Parathyroid adenoma (tissue), 2 donors: ENCODE measurements around the gene PLCG1.

Experiments
- H2AFZ ChIP-seq: fragments of 300-600 bp; sonication (generic); one replicate; pipeline ENCODE4 v1.7.0; 2017; ENCODE audit warnings: antibody characterized with exemption, mild to moderate bottlenecking
- H3K27ac ChIP-seq: fragments of 300-600 bp; sonication (generic); one replicate; pipeline ENCODE4 v1.7.0; 2017
- H3K27me3 ChIP-seq: fragments of 300-600 bp; sonication (generic); one replicate; pipeline ENCODE4 v1.7.0; 2017; ENCODE audit warnings: low read length; ENCODE audit not compliant: control insufficient read depth, insufficient read depth
- H3K36me3 ChIP-seq: fragments of 300-600 bp; sonication (generic); one replicate; pipeline ENCODE4 v1.7.0; 2017; ENCODE audit warnings: low read length; ENCODE audit not compliant: control insufficient read depth, insufficient read depth
- H3K4me1 ChIP-seq: fragments of 300-600 bp; sonication (generic); one replicate; pipeline ENCODE4 v1.7.0; 2017; ENCODE audit warnings: control low read depth
- H3K4me2 ChIP-seq: fragments of 300-600 bp; sonication (generic); one replicate; pipeline ENCODE4 v1.7.0; 2017; ENCODE audit warnings: low read length
- H3K4me3 ChIP-seq: fragments of 300-600 bp; sonication (generic); one replicate; pipeline ENCODE4 v1.7.0; 2017; ENCODE audit warnings: low read depth, low read length
- H3K79me2 ChIP-seq: fragments of 300-600 bp; sonication (generic); one replicate; pipeline ENCODE4 v1.7.0; 2017; ENCODE audit warnings: control low read depth
- H3K9ac ChIP-seq: fragments of 300-600 bp; sonication (generic); one replicate; pipeline ENCODE4 v1.7.0; 2017; ENCODE audit warnings: mild to moderate bottlenecking
- H3K9me3 ChIP-seq: fragments of 300-600 bp; sonication (generic); one replicate; pipeline ENCODE4 v1.7.0; 2017; ENCODE audit warnings: low read length; ENCODE audit not compliant: control insufficient read depth
- TF ChIP-seq, protein P1 (sequence below): fragments of 300-600 bp; sonication (generic); IDR thresholded peaks from one replicate; pipeline ENCODE4 v1.7.0; 2017; ENCODE audit warnings: antibody characterized with exemption, mild to moderate bottlenecking
- donor health status: primary hyperparathyroidism.

The PLCG1 gene

GRCh38 chr20:41196653-41197225, 59.4 kb downstream of the PLCG1 start:
- Histone ChIP-seq H3K9me3 (no peaks in the 10 kb centered on the region), H2AFZ (no peak overlapping the region), H3K4me1 (no peaks in the 10 kb centered on the region), H3K4me2 (no peak overlapping the region), H3K9ac (no peak overlapping the region), H3K27me3 (no peaks in the 10 kb centered on the region), H3K4me3 (no peak overlapping the region), H3K27ac (no peak overlapping the region), H3K79me2 (no peaks in the 10 kb centered on the region), H3K36me3 (no peaks in the 10 kb centered on the region)
- TF ChIP-seq, protein P1, sequence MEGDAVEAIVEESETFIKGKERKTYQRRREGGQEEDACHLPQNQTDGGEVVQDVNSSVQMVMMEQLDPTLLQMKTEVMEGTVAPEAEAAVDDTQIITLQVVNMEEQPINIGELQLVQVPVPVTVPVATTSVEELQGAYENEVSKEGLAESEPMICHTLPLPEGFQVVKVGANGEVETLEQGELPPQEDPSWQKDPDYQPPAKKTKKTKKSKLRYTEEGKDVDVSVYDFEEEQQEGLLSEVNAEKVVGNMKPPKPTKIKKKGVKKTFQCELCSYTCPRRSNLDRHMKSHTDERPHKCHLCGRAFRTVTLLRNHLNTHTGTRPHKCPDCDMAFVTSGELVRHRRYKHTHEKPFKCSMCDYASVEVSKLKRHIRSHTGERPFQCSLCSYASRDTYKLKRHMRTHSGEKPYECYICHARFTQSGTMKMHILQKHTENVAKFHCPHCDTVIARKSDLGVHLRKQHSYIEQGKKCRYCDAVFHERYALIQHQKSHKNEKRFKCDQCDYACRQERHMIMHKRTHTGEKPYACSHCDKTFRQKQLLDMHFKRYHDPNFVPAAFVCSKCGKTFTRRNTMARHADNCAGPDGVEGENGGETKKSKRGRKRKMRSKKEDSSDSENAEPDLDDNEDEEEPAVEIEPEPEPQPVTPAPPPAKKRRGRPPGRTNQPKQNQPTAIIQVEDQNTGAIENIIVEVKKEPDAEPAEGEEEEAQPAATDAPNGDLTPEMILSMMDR = no peak

DNA sequence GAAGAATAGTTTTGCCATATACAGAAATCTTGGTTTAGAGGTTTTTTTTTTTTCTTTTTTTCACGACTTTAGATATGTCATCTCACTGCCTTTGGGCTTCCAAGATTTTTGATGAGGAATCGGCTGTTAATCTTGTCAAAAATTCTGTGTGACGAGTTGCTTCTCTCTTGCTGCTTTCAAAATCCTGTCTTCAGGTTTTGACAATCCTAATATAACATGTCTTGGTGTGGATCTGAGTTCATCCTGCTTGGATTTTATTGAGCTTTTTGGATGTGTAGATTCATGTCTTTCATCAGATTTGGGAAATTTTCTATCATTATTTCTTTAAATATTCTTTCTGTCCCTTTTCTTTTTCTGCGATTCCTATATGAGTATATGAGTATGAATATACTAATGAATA, 61.1 kb downstream of the PLCG1 start:
- H3K36me3 ChIP-seq = no peaks in the 10 kb centered on the region
- H3K9me3 ChIP-seq = no peaks in the 10 kb centered on the region
- no peak overlapping the region for H3K9ac ChIP-seq
- H3K27me3 ChIP-seq = no peaks in the 10 kb centered on the region
- H3K27ac ChIP-seq = no peak overlapping the region
- no peak overlapping the region for H2AFZ ChIP-seq
- H3K4me2 ChIP-seq = no peak overlapping the region
- peaks cover 5% of the 10 kb centered on the region for H3K79me2 ChIP-seq
- no peak overlapping the region for H3K4me3 ChIP-seq
- H3K4me1 ChIP-seq = no peaks in the 10 kb centered on the region
- TF ChIP-seq, protein P1 = no peak

DNA sequence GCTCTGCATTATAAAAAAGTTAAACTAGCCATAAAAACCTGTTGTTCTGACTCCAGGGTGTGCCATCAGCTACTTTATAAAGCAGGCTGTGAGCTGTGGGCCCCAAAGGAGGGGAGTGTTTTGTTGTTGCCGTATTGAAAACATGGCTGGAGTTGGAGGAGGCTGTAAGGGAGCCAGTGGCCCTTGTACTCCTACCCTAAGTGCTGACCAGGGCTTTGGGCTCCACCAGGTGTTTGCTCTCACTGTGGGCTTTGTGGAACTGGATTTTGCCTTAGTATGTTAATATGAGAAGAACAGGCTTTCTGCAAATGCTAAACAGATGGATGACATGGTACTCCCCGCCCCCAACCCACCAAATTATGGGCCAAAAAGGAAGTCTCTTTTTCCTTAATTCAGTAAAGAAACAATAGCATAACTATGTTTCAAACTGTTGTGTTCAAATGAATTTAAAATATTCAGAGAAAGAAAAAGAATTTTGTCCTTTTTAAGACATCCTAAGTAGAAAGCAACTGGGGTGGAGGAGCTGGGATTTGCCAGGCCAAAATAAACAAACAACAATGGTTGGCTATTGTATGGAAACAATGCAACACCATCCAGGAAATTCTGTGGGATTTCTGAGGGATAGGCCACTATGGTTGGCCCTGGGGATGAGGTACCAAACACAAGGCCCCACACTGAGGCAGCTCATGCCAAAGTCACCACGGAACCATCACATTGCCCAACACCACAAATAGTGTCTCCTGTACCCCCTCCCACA, 63.3 kb downstream of the PLCG1 start:
- TF ChIP-seq, protein P1 = no peak
- no peaks in the 10 kb centered on the region for H3K27me3 ChIP-seq
- H3K27ac ChIP-seq = no peak overlapping the region
- no peaks in the 10 kb centered on the region for H3K4me1 ChIP-seq
- no peak overlapping the region for H3K4me3 ChIP-seq
- no peaks in the 10 kb centered on the region for H3K9me3 ChIP-seq
- peaks cover 12% of the 10 kb centered on the region for H3K79me2 ChIP-seq
- H3K9ac ChIP-seq = no peak overlapping the region
- H3K36me3 ChIP-seq = no peaks in the 10 kb centered on the region
- H2AFZ ChIP-seq = no peak overlapping the region
- H3K4me2 ChIP-seq = no peak overlapping the region

- Histone ChIP-seq H3K27me3 (no peaks in the 10 kb centered on the region), H3K4me1 (no peaks in the 10 kb centered on the region), H2AFZ (no peak overlapping the region), H3K4me2 (no peak overlapping the region), H3K27ac (no peak overlapping the region), H3K36me3 (no peaks in the 10 kb centered on the region), H3K4me3 (no peak overlapping the region), H3K9me3 (no peaks in the 10 kb centered on the region), H3K79me2 (peaks cover 12% of the 10 kb centered on the region), H3K9ac (no peak overlapping the region)
- TF ChIP-seq, protein P1 = no peak
Observed at GRCh38 chr20:41201760-41202159, 64.4 kb downstream of the PLCG1 start.

DNA sequence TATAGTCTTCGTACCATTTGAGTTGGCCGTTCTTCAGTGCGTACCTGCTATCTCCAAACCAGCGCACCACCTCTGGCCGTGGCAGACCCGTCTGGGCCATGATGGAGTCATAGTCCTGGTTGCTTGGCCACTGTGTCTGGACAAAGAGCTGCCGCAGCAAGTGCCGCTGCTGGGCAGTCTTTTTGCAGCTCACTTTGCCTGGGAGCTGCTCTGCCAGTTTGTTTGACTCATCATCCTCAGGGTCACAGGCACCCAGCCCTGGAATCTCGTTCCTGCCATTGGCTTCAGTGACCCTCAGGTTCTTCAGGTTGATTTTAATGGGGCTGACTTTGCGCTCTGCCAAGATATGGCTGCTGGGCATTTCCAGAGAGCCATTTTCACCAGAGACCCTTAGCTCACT, 65.1 kb downstream of the PLCG1 start:
- Histone ChIP-seq H3K79me2 (peaks cover 12% of the 10 kb centered on the region), H2AFZ (no peak overlapping the region), H3K9me3 (no peaks in the 10 kb centered on the region), H3K27ac (no peak overlapping the region), H3K27me3 (no peaks in the 10 kb centered on the region), H3K4me3 (no peak overlapping the region), H3K4me2 (no peak overlapping the region), H3K4me1 (no peaks in the 10 kb centered on the region), H3K9ac (no peak overlapping the region), H3K36me3 (no peaks in the 10 kb centered on the region)
- TF ChIP-seq, protein P1 = no peak
